ENCODE results near the gene TLX1.
"Not testable (repeated sequence)": the region's sequence is repeated elsewhere in the genome, so short reads cannot be mapped to it uniquely, and the experiment has no call there.

The TLX1 gene

DNA sequence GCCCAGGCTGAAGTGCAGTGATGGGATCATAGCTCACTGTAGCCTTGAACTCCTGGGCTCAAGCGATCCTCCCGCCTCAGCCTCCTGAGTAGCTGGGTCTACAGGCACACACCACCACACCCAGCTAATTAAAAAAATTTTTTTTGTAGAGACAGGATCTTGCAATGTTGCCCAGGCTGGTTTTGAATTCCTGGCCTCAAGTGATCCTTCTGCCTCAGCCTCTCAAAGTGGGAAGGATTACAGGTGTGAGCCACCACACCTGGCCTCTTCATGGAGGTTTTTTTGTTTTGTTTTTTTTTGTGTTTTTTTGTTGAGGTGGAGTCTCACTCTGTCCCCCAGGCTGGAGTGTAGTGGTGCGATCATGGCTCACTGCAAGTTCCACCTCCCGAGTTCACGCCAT is 23.4 kb downstream of the TLX1 start:
- not testable (repeated sequence) for FAIRE-seq

GRCh38 chr10:101155896-101156295 is 24.8 kb downstream of the TLX1 start:
- FAIRE-seq, result no peak

- FAIRE-seq, result no peak
These were observed 26.8 kb downstream of the TLX1 start for GRCh38 chr10:101157756-101158458.

GRCh38 chr10:101158459-101159058 is 27.5 kb downstream of the TLX1 start:
- FAIRE-seq, result no peak

DNA sequence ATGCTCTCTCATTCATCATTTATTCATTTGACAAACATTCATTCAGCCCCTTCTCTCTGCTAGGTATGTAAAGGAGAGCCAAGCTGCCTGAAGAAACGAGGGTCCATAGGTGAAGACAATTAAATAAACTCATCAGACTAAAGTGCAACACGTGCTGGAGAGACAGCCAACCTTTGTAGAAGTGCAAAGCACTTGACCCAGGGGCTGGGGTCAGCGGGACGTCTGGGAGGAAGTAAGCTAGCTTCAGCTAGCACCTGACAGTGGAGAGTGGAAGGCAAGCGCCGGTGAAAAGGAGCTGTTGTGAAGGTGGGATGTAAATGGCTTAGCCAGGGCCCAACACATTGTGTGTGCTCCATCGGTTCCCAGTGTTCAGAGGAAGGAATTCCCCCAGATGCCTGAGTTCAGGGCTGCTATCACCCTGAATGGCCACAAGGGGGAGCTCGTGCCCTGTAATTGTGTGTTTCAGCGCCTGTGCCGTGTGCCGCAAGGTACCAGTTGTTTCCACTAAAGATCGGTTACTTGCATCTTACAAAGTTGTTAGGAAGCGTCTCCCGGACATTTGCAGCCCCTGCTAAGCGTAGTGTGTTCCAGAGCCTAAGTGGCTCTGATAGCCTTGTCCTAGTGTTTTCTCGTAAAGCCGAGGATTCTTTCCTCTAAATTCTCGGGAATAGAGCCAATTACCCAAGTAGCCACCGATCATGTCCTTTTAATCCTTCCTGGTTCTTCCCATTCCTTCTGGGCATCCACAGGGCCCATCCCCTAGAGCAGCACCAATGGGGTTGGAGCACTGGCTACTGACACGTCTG is 30.6 kb downstream of the TLX1 start:
- peak; percentile 77 for FAIRE-seq

- FAIRE-seq, result no peak
These were observed 31.6 kb downstream of the TLX1 start for GRCh38 chr10:101162677-101163076.

DNA sequence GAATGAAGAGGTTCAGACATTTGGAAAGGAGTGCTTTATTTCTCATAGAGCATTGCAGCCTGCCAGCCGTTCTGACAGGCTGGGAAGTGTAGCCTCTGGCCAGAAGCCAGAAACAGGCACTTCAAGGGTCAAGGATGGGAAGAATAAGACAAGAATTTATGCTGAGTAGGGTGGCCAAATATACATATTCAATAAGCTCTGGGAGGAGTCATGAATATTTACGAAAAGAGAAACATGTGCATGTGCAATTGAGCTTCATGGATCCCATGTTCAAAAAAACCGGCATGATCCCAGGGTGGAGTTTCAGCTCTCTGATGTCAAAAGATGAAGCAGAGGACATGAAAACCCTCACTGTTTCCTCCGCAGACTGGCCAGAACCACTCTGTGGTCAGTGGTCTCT is 32.9 kb downstream of the TLX1 start:
- no peak for FAIRE-seq

- no peak for FAIRE-seq
These were observed 34.6 kb downstream of the TLX1 start for GRCh38 chr10:101165736-101166135.

GRCh38 chr10:101166430-101166829 is 35.3 kb downstream of the TLX1 start:
- no peak for FAIRE-seq

GRCh38 chr10:101172741-101173140 is 41.6 kb downstream of the TLX1 start:
- FAIRE-seq, result no peak

GRCh38 chr10:101174319-101174718 is 43.2 kb downstream of the TLX1 start:
- no peak for FAIRE-seq

GRCh38 chr10:101176577-101176976 is 45.5 kb downstream of the TLX1 start:
- FAIRE-seq, result no peak

- no peak for FAIRE-seq
These were observed 51.8 kb downstream of the TLX1 start for GRCh38 chr10:101182936-101183335.

DNA sequence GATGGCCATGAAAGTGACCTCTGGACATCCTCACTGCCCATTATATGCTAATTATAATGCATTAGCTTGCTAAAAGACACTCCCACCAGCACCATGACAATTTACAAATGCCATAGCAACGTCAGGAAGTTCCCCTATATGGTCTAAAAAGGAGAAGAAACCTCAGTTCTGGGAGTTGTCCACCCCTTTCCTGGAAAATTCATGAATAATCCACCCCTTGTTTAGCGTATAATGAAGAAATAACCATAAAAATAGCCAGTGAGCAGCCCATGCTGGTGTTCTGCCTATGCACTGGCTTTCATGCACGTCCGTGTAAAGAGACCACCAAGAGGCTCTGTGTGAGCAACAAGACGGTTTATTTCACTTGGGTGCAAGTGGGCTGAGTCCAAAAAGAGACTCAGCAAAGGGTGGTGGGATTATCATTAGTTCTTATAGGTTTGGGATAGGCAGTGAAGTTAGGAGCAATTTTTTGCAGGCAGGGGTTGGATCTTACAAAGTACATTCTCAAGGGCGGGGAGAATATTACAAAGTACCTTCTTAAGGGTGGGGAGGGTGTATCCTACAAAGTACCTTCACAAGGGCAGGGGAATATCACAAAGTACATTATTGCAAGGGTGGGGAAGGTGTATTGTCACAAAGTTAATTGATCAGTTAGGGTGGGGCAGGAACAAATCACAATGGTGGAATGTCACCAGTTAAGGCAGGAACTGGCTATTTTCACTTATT is 52.5 kb downstream of the TLX1 start:
- FAIRE-seq, result no peak
